Sigmoid colon (tissue), 4 donors: ENCODE data around the gene C6orf89.

Source experiments
- POLR2A ChIP-seq, 2 donors: fragments of 450-650 bp; IDR thresholded peaks; one replicate each; pipeline ENCODE4 v1.6.1; 2016; ENCODE audit warnings: antibody characterized with exemption in 2 of 2, mild to moderate bottlenecking in 2 of 2, moderate library complexity in 2 of 2
- POLR2AphosphoS5 ChIP-seq, 4 donors: sonication (generic); formaldehyde crosslinking; IDR thresholded peaks; one replicate each; pipeline ENCODE4 v1.6.1; 2017; ENCODE audit warnings: antibody characterized with exemption in 4 of 4
- TF ChIP-seq, protein P1 (sequence below), 4 experiments: fragments of 450-650 bp in 3 of 4; fragments of 200-600 bp in 1 of 4; IDR thresholded peaks; one replicate each; pipeline ENCODE4 v1.5.1; 2016 to 2019; ENCODE audit warnings: antibody characterized with exemption in 4 of 4, mild to moderate bottlenecking in 3 of 4, moderate library complexity in 2 of 4

DNA sequence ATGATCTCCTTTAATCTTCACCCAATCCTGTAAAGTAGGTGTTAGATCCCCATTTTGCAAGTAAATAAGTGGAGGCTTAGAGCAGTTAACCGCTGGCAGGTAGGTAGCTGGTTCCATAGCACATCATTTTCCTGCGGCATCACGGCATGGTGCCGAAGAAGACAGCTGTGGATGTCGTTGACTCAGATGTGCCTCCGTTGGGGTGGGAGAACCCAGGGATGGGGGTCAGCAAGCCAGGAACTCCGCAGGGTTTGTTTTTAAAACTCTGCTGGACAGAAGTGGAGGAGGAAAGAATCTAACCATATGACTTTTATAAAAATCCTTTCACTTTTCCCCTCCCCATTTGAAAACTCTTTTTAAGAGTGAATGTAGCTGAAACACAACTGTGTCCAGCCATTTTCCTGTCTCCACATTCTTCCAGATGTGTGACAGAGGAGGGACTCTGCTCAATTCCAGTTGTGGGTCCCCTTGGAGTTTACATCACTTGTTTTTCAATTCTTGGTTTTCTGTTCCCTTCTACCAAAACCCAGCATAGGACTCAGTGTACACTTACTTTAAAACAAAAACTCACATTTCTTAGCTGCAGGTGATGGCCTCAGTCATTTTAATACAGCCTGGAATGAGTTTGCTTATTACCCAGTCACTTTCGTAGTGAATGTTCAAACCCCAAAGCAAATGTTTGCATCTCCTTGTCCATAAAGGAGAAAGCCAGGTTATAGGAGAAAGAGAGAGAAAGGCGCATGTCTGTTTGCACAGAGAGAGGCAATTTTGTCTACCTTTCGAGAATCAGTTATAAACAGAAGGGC, 41.2 kb downstream of the C6orf89 start:
- TF ChIP-seq, protein P1, sequence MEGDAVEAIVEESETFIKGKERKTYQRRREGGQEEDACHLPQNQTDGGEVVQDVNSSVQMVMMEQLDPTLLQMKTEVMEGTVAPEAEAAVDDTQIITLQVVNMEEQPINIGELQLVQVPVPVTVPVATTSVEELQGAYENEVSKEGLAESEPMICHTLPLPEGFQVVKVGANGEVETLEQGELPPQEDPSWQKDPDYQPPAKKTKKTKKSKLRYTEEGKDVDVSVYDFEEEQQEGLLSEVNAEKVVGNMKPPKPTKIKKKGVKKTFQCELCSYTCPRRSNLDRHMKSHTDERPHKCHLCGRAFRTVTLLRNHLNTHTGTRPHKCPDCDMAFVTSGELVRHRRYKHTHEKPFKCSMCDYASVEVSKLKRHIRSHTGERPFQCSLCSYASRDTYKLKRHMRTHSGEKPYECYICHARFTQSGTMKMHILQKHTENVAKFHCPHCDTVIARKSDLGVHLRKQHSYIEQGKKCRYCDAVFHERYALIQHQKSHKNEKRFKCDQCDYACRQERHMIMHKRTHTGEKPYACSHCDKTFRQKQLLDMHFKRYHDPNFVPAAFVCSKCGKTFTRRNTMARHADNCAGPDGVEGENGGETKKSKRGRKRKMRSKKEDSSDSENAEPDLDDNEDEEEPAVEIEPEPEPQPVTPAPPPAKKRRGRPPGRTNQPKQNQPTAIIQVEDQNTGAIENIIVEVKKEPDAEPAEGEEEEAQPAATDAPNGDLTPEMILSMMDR (IDR thresholded peaks at IDR 0.05) = no peak
- TF ChIP-seq POLR2A (IDR thresholded peaks at IDR 0.05) (no peak), POLR2AphosphoS5 (IDR thresholded peaks at IDR 0.05) (no peak)
